ENCODE results near the gene CLDN7. TPM values are rescaled to one million over a fixed set of nuclear protein-coding genes. Genes with fewer than 3 reads are reported as not detected.
A peak's percentile ranks its signal among the peaks of the same experiment; 100 is the strongest.

CLDN7 gene, protein sequence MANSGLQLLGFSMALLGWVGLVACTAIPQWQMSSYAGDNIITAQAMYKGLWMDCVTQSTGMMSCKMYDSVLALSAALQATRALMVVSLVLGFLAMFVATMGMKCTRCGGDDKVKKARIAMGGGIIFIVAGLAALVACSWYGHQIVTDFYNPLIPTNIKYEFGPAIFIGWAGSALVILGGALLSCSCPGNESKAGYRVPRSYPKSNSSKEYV
- 0.25 and 0.34 TPM in 2 replicates for total RNA-seq (2014; rRNA removed; shearing (Covaris generic))

DNA sequence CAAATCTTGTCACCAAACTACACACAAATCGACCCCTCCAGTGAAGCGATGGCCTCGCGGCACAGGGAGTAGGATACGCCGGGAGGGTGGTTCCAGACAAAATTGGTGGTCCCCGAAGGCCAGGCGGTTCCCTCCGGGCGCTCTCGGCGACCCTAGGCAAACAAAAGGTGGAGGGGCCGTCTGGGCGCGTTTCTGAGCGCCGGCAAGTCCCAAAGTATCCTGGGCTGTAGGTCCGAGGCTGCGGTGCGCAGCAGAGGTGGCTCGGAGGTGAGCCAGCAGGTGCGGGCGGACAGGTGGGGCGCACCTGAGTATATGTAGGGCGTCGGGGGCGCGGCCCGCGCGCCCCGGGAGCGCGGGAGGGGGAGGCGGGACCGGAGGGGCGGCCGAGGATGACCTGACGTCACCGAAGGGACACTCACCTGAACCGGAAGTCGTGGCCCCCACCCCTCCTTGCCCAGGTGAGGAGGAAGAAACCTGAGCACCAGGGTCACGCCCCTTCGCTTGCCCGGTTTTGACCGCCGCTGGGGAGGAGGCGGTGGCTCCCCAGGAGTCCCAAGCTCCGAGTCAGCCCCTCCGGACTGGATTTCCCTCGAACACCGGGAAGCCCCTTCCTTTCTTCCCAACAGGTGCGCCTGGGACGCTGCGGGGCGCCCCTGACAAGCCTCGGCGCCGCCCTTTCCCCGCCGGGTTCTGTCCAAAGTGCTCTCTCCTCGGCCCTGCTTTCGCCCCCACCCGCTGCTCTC, at the start of gene CLDN7:
TSS of gene CLDN7 (minus strand) at position 287 of the 743 bp plus-strand sequence. CDS start 435 bp downstream, outside the sequence.
- Histone ChIP-seq H3K27me3 (no peaks in the 10 kb centered on the region), H3K4me3 (no peak within 1 kb of the TSS; the same call in 1 of the 2 replicates), H3K9me3 (replicated peaks) (no peaks in the 10 kb centered on the region), H3K36me3 (peaks cover 4% of the 10 kb centered on the region), H3K27ac (no peak within 1 kb of the TSS), H3K4me1 (no peaks in the 10 kb centered on the region)
- DNase-seq: no peak

DNA sequence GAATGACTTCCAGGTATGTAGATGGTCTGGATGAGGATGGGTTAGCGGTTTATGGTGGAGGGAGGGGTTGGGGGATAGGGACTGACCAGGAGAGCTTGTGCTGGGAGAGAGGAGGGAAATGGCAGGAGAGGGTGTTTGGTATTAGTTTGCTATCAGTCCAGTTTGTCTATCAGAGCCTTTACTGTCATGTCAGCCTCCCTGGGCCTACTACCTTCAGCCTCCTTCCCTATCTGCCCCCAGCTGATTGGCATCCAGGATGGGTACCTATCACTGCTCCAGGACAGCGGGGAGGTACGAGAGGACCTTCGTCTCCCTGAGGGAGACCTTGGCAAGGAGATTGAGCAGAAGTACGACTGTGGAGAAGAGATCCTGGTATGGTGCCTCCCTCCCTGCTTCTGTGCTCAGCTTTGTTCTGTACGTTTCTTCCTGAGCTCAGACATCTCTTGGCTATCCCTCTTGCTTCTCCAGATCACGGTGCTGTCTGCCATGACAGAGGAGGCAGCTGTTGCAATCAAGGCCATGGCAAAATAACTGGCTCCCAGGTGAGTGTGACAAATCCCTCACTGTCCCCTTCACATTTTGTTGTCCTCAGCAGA, 48.9 kb upstream of the CLDN7 start:
- no peaks in the 10 kb centered on the region for H3K27me3 ChIP-seq
- H3K9me3 ChIP-seq (replicated peaks): no peaks in the 10 kb centered on the region
- H3K4me3 ChIP-seq: no peak overlapping the region
- peaks cover 46% of the 10 kb centered on the region for H3K36me3 ChIP-seq
- no peak overlapping the region for H3K27ac ChIP-seq
- peaks cover 4% of the 10 kb centered on the region; the same call in 1 of the 2 replicates for H3K4me1 ChIP-seq
- no peak for DNase-seq

DNA sequence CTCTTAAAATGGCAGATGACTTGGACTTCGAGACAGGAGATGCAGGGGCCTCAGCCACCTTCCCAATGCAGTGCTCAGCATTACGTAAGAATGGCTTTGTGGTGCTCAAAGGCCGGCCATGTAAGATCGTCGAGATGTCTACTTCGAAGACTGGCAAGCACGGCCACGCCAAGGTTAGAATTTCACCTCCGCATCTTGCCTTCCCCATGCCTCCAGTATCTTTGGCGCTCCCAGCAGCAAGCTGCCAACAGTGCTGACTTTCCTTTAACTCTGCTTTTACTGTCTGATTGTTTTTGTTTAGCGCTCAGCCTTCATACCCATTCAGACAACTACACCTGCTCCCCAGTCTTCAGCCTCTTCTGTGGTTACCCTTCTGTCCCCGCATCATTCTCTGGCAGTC, 47.4 kb upstream of the CLDN7 start:
- H3K4me3 ChIP-seq: no peak overlapping the region; the same call in 1 of the 2 replicates
- no peaks in the 10 kb centered on the region for H3K9me3 ChIP-seq (replicated peaks)
- H3K36me3 ChIP-seq: peaks cover 46% of the 10 kb centered on the region
- no peak for DNase-seq
- no peaks in the 10 kb centered on the region for H3K27me3 ChIP-seq
- no peak overlapping the region for H3K27ac ChIP-seq
- peaks cover 4% of the 10 kb centered on the region; the same call in 1 of the 2 replicates for H3K4me1 ChIP-seq

DNA sequence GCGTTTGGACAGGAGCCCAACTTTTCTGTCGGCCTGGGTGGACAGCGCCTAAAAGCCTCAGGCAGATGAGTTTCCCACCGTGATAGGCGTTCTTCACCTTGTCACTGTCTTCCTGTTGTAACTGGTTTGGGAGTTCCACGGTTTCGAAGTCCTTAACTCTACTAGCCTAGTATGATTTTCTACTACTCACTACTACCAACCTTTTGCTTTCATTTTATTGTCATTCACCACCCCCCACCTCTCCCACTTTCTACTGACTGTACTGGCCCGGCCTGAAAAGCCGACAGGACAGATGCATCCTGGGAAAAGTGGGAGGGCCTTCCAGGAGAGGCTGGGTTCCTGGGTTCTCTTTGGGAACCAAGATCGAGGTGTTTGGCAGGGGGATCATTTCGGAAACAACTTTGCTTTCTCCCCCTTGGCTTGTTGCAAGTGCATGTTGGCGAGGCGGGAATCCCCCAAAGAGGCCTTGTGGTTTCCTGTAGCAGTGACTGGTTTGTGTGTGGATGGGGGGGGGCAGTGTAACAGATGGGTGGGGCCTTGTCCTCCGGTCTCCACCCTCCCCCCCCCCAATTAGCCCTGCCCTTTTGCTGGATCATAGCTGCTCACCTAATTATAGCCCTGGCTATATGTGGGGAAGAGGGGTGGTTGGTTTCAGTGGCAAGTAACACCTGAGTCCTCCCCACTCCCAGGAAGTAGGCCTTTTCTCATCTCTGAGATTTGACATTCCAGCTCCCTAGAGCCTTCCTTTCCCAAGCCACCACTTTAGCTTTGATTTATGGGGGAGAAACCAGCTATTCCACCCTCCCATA, 46.6 kb upstream of the CLDN7 start:
- no peaks in the 10 kb centered on the region for H3K27me3 ChIP-seq
- H3K9me3 ChIP-seq (replicated peaks): no peaks in the 10 kb centered on the region
- H3K4me3 ChIP-seq: peak overlapping the region; percentile 86
- DNase-seq: peak; percentile 69 to 78
- peaks cover 45% of the 10 kb centered on the region for H3K36me3 ChIP-seq
- H3K4me1 ChIP-seq: peaks cover under 1% of the 10 kb centered on the region; the same call in 1 of the 2 replicates
- H3K27ac ChIP-seq: peak overlapping the region; percentile 75

DNA sequence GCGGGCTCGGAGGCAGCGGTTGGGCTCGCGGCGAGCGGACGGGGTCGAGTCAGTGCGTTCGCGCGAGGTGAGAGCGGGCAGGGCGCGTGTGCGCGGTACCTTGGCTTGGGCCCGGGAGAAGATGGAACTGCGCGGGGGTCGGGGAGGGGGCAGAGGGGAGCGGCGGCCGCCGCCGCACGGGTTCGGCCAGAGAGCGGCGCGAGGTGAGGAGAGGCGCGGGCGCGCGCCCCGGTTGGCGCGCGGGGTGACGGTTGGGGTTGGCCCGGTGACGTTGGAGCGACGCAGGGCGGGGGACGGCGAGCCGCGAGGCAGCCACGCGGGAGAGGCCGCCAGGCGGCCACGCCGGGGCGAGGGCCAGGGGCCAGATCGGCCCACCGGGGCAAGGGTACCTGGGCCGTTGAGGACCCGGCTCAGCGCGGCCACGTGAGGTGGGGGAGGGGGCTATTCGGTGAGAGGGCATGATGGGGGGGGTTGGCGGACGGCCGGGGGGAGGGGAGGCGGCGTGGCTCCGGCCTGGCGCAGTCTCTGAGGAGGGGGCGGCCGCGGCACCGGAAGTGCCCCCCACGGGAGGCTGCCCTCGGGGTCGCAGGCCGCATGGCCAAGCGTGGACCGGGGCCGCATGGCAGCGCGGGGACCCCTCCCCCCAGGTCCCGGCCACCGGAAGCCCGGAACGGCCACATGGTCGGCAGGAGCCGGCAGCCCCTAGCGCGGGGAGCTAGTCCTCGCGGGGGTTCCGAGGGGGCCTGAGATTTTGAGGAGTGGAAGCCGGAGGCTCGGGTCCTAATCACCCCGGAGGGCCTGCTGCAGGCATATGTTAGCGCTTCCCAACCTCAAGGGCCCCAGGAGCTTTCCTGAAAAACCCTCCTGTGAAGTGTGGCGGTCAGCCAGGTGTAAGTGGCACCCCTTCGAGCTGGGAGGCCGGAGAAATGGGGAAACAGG, 45.7 kb upstream of the CLDN7 start:
- DNase-seq: no peak

DNA sequence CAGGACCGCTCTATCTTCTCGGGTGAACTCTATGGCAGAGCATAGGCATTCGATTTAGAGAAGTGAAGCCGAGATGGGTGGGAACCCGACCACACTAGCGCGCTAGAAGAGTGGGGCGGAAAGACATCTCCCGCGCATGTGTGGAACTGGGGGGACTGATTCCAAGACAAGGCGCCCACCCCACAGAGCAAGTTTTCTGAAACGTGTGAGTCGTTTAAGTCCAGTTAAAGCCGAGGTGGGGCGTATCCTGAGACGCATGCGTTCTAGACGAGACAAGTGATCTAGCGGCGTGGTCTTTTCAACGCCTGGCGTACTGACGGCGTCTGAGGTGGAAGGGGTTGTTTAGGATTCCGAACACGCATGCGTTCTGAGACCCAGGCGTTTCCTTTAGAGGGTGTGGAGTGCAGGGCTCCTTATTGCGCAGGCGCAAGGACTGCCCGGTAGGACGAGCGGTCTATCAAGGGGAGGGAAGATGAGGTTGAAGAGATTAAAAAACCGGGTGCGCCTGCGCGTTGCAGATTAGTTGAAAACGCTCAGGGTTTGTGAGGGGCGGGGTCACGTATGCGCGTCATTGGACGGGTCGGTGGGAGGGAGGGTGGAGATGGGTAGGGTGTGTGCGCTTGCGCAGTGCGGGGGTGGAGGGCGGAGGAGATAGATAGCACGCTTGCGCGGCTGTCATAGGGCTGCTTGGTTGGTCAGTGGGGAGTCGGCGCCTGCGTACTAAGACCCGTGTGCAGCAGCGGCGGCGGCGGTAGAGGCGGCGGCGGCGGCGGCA, 44.8 kb upstream of the CLDN7 start, which contains the start of gene EIF5A:
TSS of gene EIF5A (plus strand) at position 718 of the 775 bp plus-strand sequence. CDS start 2,008 bp downstream, outside the sequence.
- Histone ChIP-seq H3K4me1 (no peaks in the 10 kb centered on the region), H3K27me3 (no peaks in the 10 kb centered on the region), H3K36me3 (peaks cover 28% of the 10 kb centered on the region), H3K9me3 (replicated peaks) (no peaks in the 10 kb centered on the region), H3K4me3 (peak within 1 kb of the TSS; percentile 86), H3K27ac (peak within 1 kb of the TSS; percentile 75)
- peak; percentile 99 for DNase-seq

More for the DNA sequence above, 45.7 kb upstream of the CLDN7 start:
- peak overlapping the region; percentile 75 for H3K27ac ChIP-seq
- no peaks in the 10 kb centered on the region for H3K4me1 ChIP-seq
- no peaks in the 10 kb centered on the region for H3K27me3 ChIP-seq
- H3K36me3 ChIP-seq: peaks cover 36% of the 10 kb centered on the region
- peak overlapping the region; percentile 86 for H3K4me3 ChIP-seq
- no peaks in the 10 kb centered on the region for H3K9me3 ChIP-seq (replicated peaks)

DNA sequence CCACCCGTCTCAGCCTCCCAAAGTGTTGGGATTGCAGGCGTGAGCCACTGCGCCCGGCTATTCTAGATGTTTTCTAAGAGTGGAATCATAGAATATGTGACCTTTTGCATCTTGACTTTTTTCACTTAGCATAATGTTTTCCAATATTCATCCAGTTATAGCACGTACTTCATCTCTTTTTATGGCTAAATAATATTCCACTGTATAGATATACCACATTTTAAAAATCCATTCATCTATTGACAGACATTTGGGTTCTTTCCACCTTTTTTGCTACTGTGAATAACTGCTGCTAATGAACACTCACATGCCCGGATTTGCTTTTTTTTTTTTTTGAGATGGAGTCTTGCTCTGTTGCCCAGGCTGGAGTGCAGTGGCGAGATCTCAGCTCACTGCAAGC, 41.9 kb upstream of the CLDN7 start:
- Histone ChIP-seq H3K27ac (no peak overlapping the region), H3K4me1 (no peaks in the 10 kb centered on the region), H3K9me3 (replicated peaks) (no peaks in the 10 kb centered on the region), H3K27me3 (no peaks in the 10 kb centered on the region), H3K36me3 (peaks cover 2% of the 10 kb centered on the region), H3K4me3 (no peak overlapping the region)
- DNase-seq: no peak

DNA sequence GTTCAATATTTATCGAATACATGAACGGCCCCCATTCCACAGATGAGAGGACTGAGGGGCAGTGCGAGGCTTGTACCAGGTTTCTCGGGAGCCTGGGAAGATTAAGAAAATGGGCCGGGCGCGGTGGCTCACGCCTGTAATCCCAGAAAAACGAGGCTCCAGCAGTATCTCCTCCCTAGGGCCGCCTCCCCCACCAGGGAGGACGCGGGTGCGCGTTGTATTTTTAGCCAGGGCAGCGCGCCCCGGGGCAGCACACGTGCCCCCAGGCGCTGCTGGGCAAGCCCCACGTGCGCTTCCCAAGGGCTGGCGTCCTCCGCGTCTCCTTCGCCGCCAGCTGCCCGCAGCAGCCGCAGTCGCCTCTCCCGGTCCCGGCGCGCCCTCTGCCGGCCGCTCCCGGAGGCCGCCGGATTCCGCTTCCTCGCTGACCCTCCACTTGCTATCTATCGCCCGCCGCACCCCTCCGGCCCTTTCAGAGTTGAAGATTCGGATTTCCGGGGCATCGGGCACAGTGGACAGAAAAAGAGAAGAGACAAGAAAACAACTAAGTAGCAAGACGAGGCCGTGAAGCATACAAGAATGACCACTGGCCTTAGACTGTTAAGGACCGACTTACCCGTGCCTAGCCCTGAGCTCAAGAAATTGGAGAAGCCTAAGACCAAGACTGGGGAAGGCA, 34.0 kb upstream of the CLDN7 start:
- Histone ChIP-seq H3K36me3 (no peaks in the 10 kb centered on the region), H3K4me3 (no peak overlapping the region), H3K9me3 (replicated peaks) (no peaks in the 10 kb centered on the region), H3K4me1 (no peaks in the 10 kb centered on the region), H3K27ac (no peak overlapping the region), H3K27me3 (no peaks in the 10 kb centered on the region)
- DNase-seq: peak; percentile 72 to 80

DNA sequence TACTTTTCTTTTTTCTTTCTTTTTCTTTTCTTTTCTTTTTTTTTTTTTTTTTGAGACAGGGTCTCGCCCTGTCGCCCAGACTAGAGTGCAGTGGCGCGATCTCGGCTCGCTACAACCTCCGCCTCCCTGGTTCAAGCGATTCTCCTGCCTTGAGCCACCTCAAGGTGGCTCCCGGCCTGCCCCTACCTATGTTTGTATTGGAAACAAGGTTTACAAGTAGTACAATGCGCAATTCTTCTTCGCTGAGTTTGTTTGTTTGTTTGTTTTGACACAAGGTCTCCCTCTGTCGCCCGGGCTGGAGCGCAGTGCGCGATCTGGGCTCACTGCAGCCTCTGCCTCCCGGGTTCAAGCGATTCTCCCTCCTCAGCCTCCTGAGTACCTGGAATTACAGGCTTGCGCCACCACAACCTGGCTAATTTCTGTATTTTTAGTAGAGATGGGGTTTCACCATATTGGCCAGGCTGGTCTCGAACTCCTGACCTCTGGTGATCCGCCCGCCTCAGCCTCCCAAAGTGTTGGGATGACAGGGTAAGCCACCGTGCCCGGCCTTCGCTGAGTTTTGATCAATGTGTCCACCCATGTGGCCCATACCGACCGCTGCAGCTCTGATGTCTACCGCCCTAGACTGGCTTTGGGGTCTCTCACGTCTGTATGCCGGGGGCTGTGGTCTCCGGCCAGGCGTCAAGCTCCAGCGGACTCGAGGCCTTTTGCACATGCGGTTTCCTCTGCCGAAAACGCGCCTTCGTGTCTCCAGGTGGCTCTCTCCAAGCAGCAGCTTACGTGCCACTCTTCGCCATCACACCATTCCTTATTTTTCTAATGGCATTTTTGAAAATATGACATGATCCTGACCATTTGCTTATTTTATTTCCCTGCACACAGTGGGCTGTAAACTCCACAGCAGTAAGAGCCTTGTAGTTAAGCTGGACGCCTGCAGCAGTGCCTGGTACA, 33.2 kb upstream of the CLDN7 start:
- H3K36me3 ChIP-seq: no peaks in the 10 kb centered on the region
- DNase-seq: no peak
- H3K27me3 ChIP-seq: no peaks in the 10 kb centered on the region
- H3K9me3 ChIP-seq (replicated peaks): no peaks in the 10 kb centered on the region
- no peak overlapping the region for H3K27ac ChIP-seq
- no peaks in the 10 kb centered on the region for H3K4me1 ChIP-seq
- no peak overlapping the region for H3K4me3 ChIP-seq

DNA sequence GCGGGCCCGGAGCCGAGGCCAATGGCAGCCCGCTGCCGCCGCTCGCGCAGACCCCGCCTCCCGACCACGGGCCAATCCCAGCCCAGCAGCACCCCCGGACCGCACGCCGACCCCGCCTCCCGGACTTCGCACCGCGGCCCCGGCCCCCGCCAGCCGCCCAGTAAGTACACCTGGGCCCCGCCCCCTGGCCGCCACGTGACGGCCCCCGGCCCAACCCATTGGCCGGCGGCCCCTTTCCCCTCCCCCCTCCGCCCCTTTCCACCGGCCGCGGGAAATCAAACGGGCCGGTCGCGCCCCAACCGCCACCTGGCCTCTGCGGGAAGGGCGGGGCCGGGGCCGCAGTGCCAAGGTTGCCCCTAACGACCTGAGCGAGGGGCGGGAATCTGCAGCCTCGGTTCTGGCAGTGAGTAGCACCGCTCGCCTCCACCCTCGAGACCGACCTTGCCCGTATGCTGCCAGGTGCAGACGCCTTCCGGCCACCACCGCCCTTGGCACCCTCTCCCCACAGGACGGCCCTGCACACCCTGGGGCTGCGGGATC, 32.4 kb upstream of the CLDN7 start, which contains the start of gene YBX2:
TSS of gene YBX2 (minus strand) at position 26 of the 540 bp plus-strand sequence. CDS start 139 bp downstream, outside the sequence.
- H3K27me3 ChIP-seq: no peaks in the 10 kb centered on the region
- H3K27ac ChIP-seq: no peak within 1 kb of the TSS
- H3K36me3 ChIP-seq: no peaks in the 10 kb centered on the region
- H3K4me3 ChIP-seq: no peak within 1 kb of the TSS
- DNase-seq: no peak
- no peaks in the 10 kb centered on the region for H3K9me3 ChIP-seq (replicated peaks)
- H3K4me1 ChIP-seq: no peaks in the 10 kb centered on the region

DNA sequence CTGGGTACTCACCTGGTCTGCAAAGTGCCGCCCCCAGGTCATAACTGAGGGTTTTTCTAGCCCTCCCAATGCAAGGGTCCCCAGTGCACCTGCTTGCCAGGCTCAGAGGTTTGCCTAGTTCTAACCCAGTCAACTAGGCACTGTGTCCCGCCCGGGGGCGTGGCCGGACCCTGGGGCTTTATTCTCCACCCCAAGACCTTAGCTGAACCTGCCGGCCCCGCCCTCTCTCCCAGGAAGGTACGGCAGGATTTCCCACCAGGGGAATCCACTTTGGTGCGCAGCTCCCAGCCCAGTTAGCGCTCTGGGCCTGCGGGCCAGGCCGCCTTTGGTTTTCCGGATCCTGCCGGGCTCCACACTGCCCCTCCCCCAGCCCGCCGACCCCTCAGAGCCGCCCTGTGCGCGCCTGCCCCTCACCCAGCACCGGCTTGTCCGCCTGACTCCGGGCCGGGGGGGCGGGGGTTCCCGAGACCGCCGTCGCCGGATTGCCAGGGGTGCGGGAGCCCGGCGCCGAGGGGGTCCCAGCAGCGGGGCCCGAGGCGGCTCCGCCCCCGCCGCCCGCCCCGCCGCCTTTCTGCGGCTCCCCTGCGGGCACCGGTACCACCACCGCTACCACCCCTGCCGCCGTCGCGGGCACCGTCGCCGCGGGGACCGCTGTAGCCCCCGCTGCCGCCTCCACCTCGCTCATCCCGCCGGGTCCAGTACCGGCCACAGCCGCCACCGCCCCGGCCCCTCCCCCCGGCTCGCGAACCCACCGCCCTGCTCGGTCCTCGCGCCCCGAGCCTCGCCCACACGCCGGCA, 31.7 kb upstream of the CLDN7 start:
- no peak overlapping the region for H3K27ac ChIP-seq
- no peaks in the 10 kb centered on the region for H3K4me1 ChIP-seq
- no peaks in the 10 kb centered on the region for H3K36me3 ChIP-seq
- no peaks in the 10 kb centered on the region for H3K27me3 ChIP-seq
- DNase-seq: no peak
- no peaks in the 10 kb centered on the region for H3K9me3 ChIP-seq (replicated peaks)
- H3K4me3 ChIP-seq: no peak overlapping the region

Data from SJCRH30 (cell line).